Measurements from ENCODE around the gene MID2.

MID2 gene

DNA sequence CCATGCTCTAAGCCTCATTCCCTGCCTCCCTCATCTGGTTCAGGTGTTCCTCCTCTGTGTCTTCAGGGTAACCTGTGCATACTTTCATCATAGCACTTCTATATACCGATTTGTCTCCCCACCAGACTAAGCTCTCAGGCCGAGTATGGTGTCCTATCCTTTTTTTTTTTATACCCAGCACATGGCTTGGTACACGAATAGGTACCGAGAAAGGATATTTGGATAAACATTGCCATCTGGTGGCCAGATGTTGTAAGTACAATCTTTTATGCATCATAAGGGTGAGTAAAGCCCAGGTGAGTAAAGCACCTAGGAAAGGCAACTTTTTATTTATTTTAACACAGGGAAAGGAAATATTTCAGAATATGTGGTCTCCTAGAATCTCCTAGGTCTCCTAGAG is 68.4 kb downstream of the MID2 start:
- peak; percentile 58; the same call in 1 of the 3 replicates for ATAC-seq (ENCODE audit: low read depth)
- TF ChIP-seq, protein P1, sequence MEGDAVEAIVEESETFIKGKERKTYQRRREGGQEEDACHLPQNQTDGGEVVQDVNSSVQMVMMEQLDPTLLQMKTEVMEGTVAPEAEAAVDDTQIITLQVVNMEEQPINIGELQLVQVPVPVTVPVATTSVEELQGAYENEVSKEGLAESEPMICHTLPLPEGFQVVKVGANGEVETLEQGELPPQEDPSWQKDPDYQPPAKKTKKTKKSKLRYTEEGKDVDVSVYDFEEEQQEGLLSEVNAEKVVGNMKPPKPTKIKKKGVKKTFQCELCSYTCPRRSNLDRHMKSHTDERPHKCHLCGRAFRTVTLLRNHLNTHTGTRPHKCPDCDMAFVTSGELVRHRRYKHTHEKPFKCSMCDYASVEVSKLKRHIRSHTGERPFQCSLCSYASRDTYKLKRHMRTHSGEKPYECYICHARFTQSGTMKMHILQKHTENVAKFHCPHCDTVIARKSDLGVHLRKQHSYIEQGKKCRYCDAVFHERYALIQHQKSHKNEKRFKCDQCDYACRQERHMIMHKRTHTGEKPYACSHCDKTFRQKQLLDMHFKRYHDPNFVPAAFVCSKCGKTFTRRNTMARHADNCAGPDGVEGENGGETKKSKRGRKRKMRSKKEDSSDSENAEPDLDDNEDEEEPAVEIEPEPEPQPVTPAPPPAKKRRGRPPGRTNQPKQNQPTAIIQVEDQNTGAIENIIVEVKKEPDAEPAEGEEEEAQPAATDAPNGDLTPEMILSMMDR (IDR thresholded peaks at IDR 0.05; ENCODE audit: poor library complexity, severe bottlenecking) = peak; percentile 50
- no peaks in the 10 kb centered on the region for H3K9me3 ChIP-seq (ENCODE audit: severe bottlenecking)

DNA sequence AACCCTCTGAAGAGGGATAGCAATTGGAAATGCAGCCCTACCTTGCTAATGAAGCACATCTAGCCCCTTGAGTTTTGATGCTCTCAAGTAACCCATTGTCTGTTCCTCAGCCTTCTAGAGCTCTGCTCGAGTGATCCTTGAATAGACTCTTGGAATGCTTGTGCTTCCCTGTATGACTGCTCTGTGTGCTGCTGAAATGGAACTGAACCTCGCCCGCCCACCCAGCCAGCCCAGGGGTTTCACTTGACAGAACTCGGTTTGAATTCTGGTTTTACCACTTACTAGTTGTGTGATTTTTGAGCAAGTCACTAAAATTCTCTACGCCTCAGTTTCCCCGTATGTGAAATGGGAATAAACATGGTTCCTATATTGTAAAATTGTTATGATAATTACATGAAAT is 77.1 kb downstream of the MID2 start:
- Histone ChIP-seq H3K4me1 (ENCODE audit: insufficient read depth, poor library complexity, severe bottlenecking) (no peaks in the 10 kb centered on the region), H3K27me3 (ENCODE audit: insufficient read depth, poor library complexity, severe bottlenecking) (no peaks in the 10 kb centered on the region), H3K9me3 (ENCODE audit: severe bottlenecking) (no peaks in the 10 kb centered on the region), H3K4me3 (ENCODE audit: severe bottlenecking) (no peak overlapping the region), H3K27ac (ENCODE audit: poor library complexity, severe bottlenecking) (no peak overlapping the region), H3K36me3 (ENCODE audit: low read depth) (no peaks in the 10 kb centered on the region)
- TF ChIP-seq, protein P1 (IDR thresholded peaks at IDR 0.05; ENCODE audit: poor library complexity, severe bottlenecking) = no peak
- DNase-seq (ENCODE audit: low spot score) (no peak), ATAC-seq (ENCODE audit: low read depth) (no peak)

More for the DNA sequence above, 68.4 kb downstream of the MID2 start:
- no peak for DNase-seq (ENCODE audit: low spot score)
- Histone ChIP-seq H3K4me1 (ENCODE audit: insufficient read depth, poor library complexity, severe bottlenecking) (no peaks in the 10 kb centered on the region), H3K27me3 (ENCODE audit: insufficient read depth, poor library complexity, severe bottlenecking) (no peaks in the 10 kb centered on the region), H3K4me3 (ENCODE audit: severe bottlenecking) (no peak overlapping the region), H3K36me3 (ENCODE audit: low read depth) (no peaks in the 10 kb centered on the region), H3K27ac (ENCODE audit: poor library complexity, severe bottlenecking) (no peak overlapping the region)

DNA sequence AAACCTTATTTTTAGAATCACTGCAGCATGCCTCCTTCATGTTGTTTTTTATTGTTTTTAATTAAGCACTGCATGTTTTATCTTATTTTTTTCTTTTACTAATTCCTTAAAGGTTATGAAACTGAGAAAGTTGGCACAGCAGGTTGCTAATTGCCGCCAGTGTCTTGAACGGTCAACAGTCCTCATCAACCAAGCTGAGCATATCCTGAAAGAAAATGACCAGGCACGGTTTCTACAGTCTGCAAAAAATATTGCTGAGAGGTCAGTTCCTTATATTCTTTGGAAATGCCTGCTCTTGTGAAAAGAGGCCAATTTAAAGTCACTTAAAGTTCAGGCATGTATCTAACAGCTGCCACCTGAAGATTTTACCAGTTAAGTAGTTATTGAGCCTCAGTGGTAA is 79.7 kb downstream of the MID2 start:
- Histone ChIP-seq H3K27me3 (ENCODE audit: insufficient read depth, poor library complexity, severe bottlenecking) (no peaks in the 10 kb centered on the region), H3K27ac (ENCODE audit: poor library complexity, severe bottlenecking) (no peak overlapping the region), H3K4me3 (ENCODE audit: severe bottlenecking) (no peak overlapping the region), H3K9me3 (ENCODE audit: severe bottlenecking) (no peaks in the 10 kb centered on the region), H3K4me1 (ENCODE audit: insufficient read depth, poor library complexity, severe bottlenecking) (no peaks in the 10 kb centered on the region), H3K36me3 (ENCODE audit: low read depth) (no peaks in the 10 kb centered on the region)
- TF ChIP-seq, protein P1 (IDR thresholded peaks at IDR 0.05; ENCODE audit: poor library complexity, severe bottlenecking) = no peak
- DNase-seq (ENCODE audit: low spot score) (no peak), ATAC-seq (ENCODE audit: low read depth) (no peak)

DNA sequence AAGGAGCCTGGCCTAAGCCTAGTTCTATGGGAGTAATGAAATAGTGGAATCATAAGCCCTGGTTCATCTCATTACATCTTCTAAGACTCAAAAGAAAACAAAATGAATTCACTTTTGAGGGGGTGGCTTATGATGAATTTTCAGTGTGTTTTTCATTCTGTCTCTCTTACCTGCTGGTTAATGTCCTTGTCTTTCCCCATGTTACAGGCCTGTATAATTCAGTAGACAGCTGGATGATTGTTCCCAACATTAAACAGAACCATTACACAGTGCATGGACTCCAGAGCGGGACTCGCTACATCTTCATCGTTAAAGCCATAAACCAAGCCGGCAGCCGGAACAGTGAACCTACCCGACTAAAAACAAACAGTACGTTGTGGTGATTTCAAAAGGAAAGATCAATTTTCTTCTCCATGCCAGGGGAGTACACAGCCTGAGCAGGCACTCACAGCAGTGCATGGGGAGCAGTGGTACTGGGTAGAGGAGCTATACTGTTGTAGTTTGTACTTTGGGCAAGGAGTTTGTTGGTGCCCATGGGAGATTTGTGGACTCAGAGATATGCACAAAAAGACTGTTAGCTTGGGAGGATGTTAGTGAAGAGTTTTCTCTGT is 98.6 kb downstream of the MID2 start:
- no peaks in the 10 kb centered on the region for H3K9me3 ChIP-seq (ENCODE audit: severe bottlenecking)
- H3K36me3 ChIP-seq (ENCODE audit: low read depth) = no peaks in the 10 kb centered on the region; the same call in 1 of the 2 replicates
- no peaks in the 10 kb centered on the region for H3K4me1 ChIP-seq (ENCODE audit: insufficient read depth, poor library complexity, severe bottlenecking)
- ATAC-seq (ENCODE audit: low read depth) (no peak), DNase-seq (ENCODE audit: low spot score) (no peak)
- no peak overlapping the region for H3K4me3 ChIP-seq (ENCODE audit: severe bottlenecking)
- H3K27ac ChIP-seq (ENCODE audit: poor library complexity, severe bottlenecking) = no peak overlapping the region
- no peaks in the 10 kb centered on the region for H3K27me3 ChIP-seq (ENCODE audit: insufficient read depth, poor library complexity, severe bottlenecking)
- TF ChIP-seq, protein P1 (IDR thresholded peaks at IDR 0.05; ENCODE audit: poor library complexity, severe bottlenecking) = no peak

DNA sequence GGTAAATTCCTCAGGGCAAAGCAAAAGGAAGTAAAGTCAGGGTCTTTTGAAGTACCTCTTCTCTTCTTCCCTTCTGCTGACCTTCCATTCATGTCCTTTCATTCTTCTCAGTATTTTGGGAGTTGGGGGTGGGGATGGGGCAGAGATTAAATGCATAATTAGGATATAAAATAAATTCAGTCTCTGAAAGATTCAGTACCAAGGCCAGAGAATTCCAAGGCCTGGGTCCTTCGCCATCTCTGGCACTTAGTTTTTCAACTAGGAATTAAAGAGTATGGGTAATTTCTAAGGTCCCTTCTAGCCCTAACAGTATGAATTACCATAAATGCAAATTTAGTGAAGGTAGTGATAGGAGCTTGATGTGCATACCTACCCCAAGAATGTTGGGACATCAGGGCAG is 108.6 kb downstream of the MID2 start:
- TF ChIP-seq, protein P1 (IDR thresholded peaks at IDR 0.05; ENCODE audit: poor library complexity, severe bottlenecking) = no peak
- no peak for DNase-seq (ENCODE audit: low spot score)
- no peaks in the 10 kb centered on the region for H3K9me3 ChIP-seq (ENCODE audit: severe bottlenecking)
- peaks cover 15% of the 10 kb centered on the region for H3K36me3 ChIP-seq (ENCODE audit: low read depth)
- H3K4me1 ChIP-seq (ENCODE audit: insufficient read depth, poor library complexity, severe bottlenecking) = peaks cover 4% of the 10 kb centered on the region
- H3K27me3 ChIP-seq (ENCODE audit: insufficient read depth, poor library complexity, severe bottlenecking) = no peaks in the 10 kb centered on the region
- H3K27ac ChIP-seq (ENCODE audit: poor library complexity, severe bottlenecking) = peak overlapping the region; percentile 87
- ATAC-seq (ENCODE audit: low read depth) = no peak
- H3K4me3 ChIP-seq (ENCODE audit: severe bottlenecking) = no peak overlapping the region
